ENCODE data around the gene CBX6. TPM values are rescaled to one million over a fixed set of nuclear protein-coding genes. Genes with fewer than 3 reads are reported as not detected.

CBX6 gene
- total and polyA plus RNA-seq, 9 of the 15 experiments (the other 6 are each of a cell fraction or from before 2014, with no cell fraction given) = 0.75 to 31.6 (median 8.0) TPM

- WGBS (ENCODE audit: insufficient coverage, low coverage, missing lambda C conversion rate) = 82% methylated on average over 9 of the region's 24 CpGs
Observed at GRCh38 chr22:38864361-38865191, 7.4 kb downstream of the CBX6 start.

GRCh38 chr22:38863531-38864131, 8.4 kb downstream of the CBX6 start:
- no peak for FAIRE-seq
- Histone ChIP-seq H3K27ac (ENCODE audit: extremely low read depth, low read depth, low read length) (no peak overlapping the region), H3K4me1 (replicated peaks in 1 of 2; ENCODE audit: control insufficient read depth in 2 of 2, insufficient read depth in 2 of 2, low read length in 2 of 2) (peaks cover 0 to 35% of the 10 kb centered on the region in 2 experiments; a peak in 3 of 5 replicates), H3K9me1 (ENCODE audit: control insufficient read depth, insufficient read depth, low read length) (peaks cover 2% of the 10 kb centered on the region), H3K4me2 (ENCODE audit: insufficient read depth, low read length) (no peak overlapping the region), H3K9me3 (replicated peaks; ENCODE audit: control insufficient read depth, insufficient read depth, low read depth, low read length) (no peaks in the 10 kb centered on the region), H3K4me3 (no peak overlapping the region), H2AFZ (ENCODE audit: low read depth, low read length) (no peak overlapping the region), H3K9ac (ENCODE audit: insufficient read depth in 1 of 2, low read depth in 2 of 2, low read length in 2 of 2) (no peak overlapping the region), H3K27me3 (ENCODE audit: control insufficient read depth in 2 of 2, insufficient read depth in 2 of 2, low read length in 2 of 2) (no peaks in the 10 kb centered on the region), H3K79me2 (ENCODE audit: control insufficient read depth, insufficient read depth, low read length) (peaks cover 6% of the 10 kb centered on the region), H4K20me1 (replicated peaks; ENCODE audit: control insufficient read depth, insufficient read depth, low read length) (no peaks in the 10 kb centered on the region), H3K36me3 (ENCODE audit: control insufficient read depth, insufficient read depth, low read length) (peaks cover 35% of the 10 kb centered on the region; the same call in 2 of the 3 replicates)
- in situ Hi-C loops (cut with MboI) = no loop called here
- no TSS peak for BruUV-seq (replicated peaks)
- WGBS (ENCODE audit: insufficient coverage, low coverage, missing lambda C conversion rate) = 80% methylated on average over 5 of the region's 12 CpGs
- ChIA-PET CTCF (ENCODE audit: low intra/inter-chr PET ratio) (no interaction called here), POLR2A (interaction anchor here (0.6 to 1.6 kb wide), 5 partner anchors 10 to 235 kb away, joined by 3 to 4 read pairs (median 3); partner anchors contain the start of gene GTPBP1)
- intact Hi-C loops (cut with micrococcal nuclease) = no loop called here
- DNase-seq (ENCODE audit: extremely low read depth in 1 of 4, low spot score in 3 of 4) = no peak
- no peak for ATAC-seq
- TF ChIP-seq SNRNP70 (optimal IDR thresholded peaks at IDR 0.05; ENCODE audit: low read depth, low read length) = no peak
- peak; percentile 56 for TF ChIP-seq POLR2G (IDR thresholded peaks at IDR 0.05; ENCODE audit: low read depth, low read length)
- TF ChIP-seq, protein P1, sequence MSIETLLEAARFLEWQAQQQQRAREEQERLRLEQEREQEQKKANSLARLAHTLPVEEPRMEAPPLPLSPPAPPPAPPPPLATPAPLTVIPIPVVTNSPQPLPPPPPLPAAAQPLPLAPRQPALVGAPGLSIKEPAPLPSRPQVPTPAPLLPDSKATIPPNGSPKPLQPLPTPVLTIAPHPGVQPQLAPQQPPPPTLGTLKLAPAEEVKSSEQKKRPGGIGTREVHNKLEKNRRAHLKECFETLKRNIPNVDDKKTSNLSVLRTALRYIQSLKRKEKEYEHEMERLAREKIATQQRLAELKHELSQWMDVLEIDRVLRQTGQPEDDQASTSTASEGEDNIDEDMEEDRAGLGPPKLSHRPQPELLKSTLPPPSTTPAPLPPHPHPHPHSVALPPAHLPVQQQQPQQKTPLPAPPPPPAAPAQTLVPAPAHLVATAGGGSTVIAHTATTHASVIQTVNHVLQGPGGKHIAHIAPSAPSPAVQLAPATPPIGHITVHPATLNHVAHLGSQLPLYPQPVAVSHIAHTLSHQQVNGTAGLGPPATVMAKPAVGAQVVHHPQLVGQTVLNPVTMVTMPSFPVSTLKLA (conservative IDR thresholded peaks at IDR 0.05) = no peak
- TF ChIP-seq ZNF512 (tag; IDR thresholded peaks at IDR 0.05) = no peak
- no peak for TF ChIP-seq EP400 (IDR thresholded peaks at IDR 0.05)
- TF ChIP-seq RBFOX2 (IDR thresholded peaks at IDR 0.05; ENCODE audit: low read depth, low read length) = peak; percentile 31; the same call in 1 of the 2 replicates
- TF ChIP-seq ZNF586 (CRISPR knock-in tag; conservative IDR thresholded peaks at IDR 0.05) = no peak
- TF ChIP-seq KDM2B (CRISPR knock-in tag; IDR thresholded peaks at IDR 0.05) = no peak
- TF ChIP-seq ZNF282 (CRISPR knock-in tag; IDR thresholded peaks at IDR 0.05) = no peak

More at GRCh38 chr22:38864361-38865191, 7.4 kb downstream of the CBX6 start:
- H3K27me3 ChIP-seq (ENCODE audit: control insufficient read depth in 2 of 2, insufficient read depth in 2 of 2, low read length in 2 of 2) = no peaks in the 10 kb centered on the region
- H3K9ac ChIP-seq (ENCODE audit: insufficient read depth in 1 of 2, low read depth in 2 of 2, low read length in 2 of 2) = no peak overlapping the region
- no peak overlapping the region for H3K4me2 ChIP-seq (ENCODE audit: insufficient read depth, low read length)
- no peaks in the 10 kb centered on the region for H4K20me1 ChIP-seq (replicated peaks; ENCODE audit: control insufficient read depth, insufficient read depth, low read length)
- H3K4me1 ChIP-seq (replicated peaks in 1 of 2; ENCODE audit: control insufficient read depth in 2 of 2, insufficient read depth in 2 of 2, low read length in 2 of 2) = peaks cover 0 to 39% of the 10 kb centered on the region in 2 experiments; a peak in 4 of 5 replicates
- no peak overlapping the region for H3K27ac ChIP-seq (ENCODE audit: extremely low read depth, low read depth, low read length)
- H3K36me3 ChIP-seq (ENCODE audit: control insufficient read depth, insufficient read depth, low read length) = peaks cover 44% of the 10 kb centered on the region; the same call in 2 of the 3 replicates
- CTCF ChIA-PET (ENCODE audit: low intra/inter-chr PET ratio) = no interaction called here
- intact Hi-C loops (cut with micrococcal nuclease) (no loop called here), in situ Hi-C loops (cut with MboI) (no loop called here)
- peaks cover 2% of the 10 kb centered on the region for H3K9me1 ChIP-seq (ENCODE audit: control insufficient read depth, insufficient read depth, low read length)
- no peaks in the 10 kb centered on the region for H3K9me3 ChIP-seq (replicated peaks; ENCODE audit: control insufficient read depth, insufficient read depth, low read depth, low read length)
- H2AFZ ChIP-seq (ENCODE audit: low read depth, low read length) = no peak overlapping the region
- peaks cover 8% of the 10 kb centered on the region for H3K79me2 ChIP-seq (ENCODE audit: control insufficient read depth, insufficient read depth, low read length)
- H3K4me3 ChIP-seq = no peak overlapping the region
- no peak for DNase-seq (ENCODE audit: extremely low read depth in 1 of 4, low spot score in 3 of 4)
- ATAC-seq = no peak
- BruUV-seq (replicated peaks) = no TSS peak
- TF ChIP-seq RBFOX2 (IDR thresholded peaks at IDR 0.05; ENCODE audit: low read depth, low read length) (peak; percentile 66; the same call in 1 of the 2 replicates), SMAD1 (IDR thresholded peaks at IDR 0.05; ENCODE audit: low read depth, low read length, partially characterized antibody) (no peak), NFIC (IDR thresholded peaks at IDR 0.05) (0 out of 2 replicates have a peak, but pooled peaks have one; percentile 12)
- POLR2A ChIA-PET = interaction anchor here (0.6 to 0.9 kb wide), 4 partner anchors 9 to 159 kb away, joined by 3 to 4 read pairs (median 3); partner anchors contain the start of gene GTPBP1
- FAIRE-seq = no peak

Data from K562 (cell line).